Measurements from ENCODE around the gene CRIP2. TPM values are rescaled to one million over a fixed set of nuclear protein-coding genes. Genes with fewer than 3 reads are reported as not detected.

CRIP2 gene
- total RNA-seq, 1 experiment from 2014 or later, result 192 TPM

DNA sequence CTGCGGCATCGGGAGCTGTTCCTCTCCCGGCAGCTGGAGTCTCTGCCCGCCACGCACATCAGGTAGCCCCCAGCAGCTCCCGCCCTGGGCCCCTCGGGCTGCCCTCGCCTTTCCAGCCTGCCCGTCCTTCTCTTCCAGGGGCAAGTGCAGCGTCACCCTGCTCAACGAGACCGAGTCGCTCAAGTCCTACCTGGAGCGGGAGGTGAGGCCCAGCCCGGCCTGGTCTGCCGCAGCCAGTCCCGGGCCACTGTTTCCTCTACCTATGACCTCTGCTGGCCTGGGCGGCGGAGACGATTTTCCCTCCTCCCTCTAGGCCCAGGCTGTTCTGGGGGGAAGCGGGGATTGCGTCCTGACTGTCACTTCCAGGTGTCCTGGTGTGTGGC, 24.5 kb upstream of the CRIP2 start:
- ChIA-PET POLR2A (ENCODE audit: low non-redundant PET) (no interaction called here), CTCF (no interaction called here)
- Histone ChIP-seq H3K4me1 (ENCODE audit: insufficient read depth, low read length, poor library complexity, severe bottlenecking) (peaks cover 4% of the 10 kb centered on the region), H3K27me3 (replicated peaks; ENCODE audit: insufficient read depth, low read depth, low read length, poor library complexity) (no peaks in the 10 kb centered on the region), H3K36me3 (ENCODE audit: insufficient read depth, low read length, poor library complexity, severe bottlenecking) (peaks cover 61% of the 10 kb centered on the region), H3K4me3 (ENCODE audit: low read depth, low read length, poor library complexity, severe bottlenecking) (no peak overlapping the region), H3K27ac (ENCODE audit: low read depth, low read length, poor library complexity, severe bottlenecking) (no peak overlapping the region), H3K9me3 (ENCODE audit: low read depth, low read length, poor library complexity, severe bottlenecking) (no peaks in the 10 kb centered on the region)
- intact Hi-C loops (cut with micrococcal nuclease; ENCODE audit: unreplicated experiment), result no loop called here
- no peak for DNase-seq (ENCODE audit: low spot score)
- no TSS peak for BruUV-seq (replicated peaks)
- TF ChIP-seq, protein P1, sequence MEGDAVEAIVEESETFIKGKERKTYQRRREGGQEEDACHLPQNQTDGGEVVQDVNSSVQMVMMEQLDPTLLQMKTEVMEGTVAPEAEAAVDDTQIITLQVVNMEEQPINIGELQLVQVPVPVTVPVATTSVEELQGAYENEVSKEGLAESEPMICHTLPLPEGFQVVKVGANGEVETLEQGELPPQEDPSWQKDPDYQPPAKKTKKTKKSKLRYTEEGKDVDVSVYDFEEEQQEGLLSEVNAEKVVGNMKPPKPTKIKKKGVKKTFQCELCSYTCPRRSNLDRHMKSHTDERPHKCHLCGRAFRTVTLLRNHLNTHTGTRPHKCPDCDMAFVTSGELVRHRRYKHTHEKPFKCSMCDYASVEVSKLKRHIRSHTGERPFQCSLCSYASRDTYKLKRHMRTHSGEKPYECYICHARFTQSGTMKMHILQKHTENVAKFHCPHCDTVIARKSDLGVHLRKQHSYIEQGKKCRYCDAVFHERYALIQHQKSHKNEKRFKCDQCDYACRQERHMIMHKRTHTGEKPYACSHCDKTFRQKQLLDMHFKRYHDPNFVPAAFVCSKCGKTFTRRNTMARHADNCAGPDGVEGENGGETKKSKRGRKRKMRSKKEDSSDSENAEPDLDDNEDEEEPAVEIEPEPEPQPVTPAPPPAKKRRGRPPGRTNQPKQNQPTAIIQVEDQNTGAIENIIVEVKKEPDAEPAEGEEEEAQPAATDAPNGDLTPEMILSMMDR (conservative IDR thresholded peaks at IDR 0.05; ENCODE audit: low read depth, low read length), result no peak
- no peak for TF ChIP-seq EZH2 (IDR thresholded peaks at IDR 0.05; ENCODE audit: borderline replicate concordance, low read depth, low read length, poor library complexity, severe bottlenecking)

- no TSS peak for BruUV-seq (replicated peaks)
- H3K36me3 ChIP-seq (ENCODE audit: insufficient read depth, low read length, poor library complexity, severe bottlenecking), result peaks cover 68% of the 10 kb centered on the region
- POLR2A ChIA-PET (ENCODE audit: low non-redundant PET), result no interaction called here
Measured at GRCh38 chr14:105450864-105451720, 23.5 kb upstream of the CRIP2 start.

GRCh38 chr14:105452963-105453362, 21.7 kb upstream of the CRIP2 start:
- TF ChIP-seq, protein P1 (conservative IDR thresholded peaks at IDR 0.05; ENCODE audit: low read depth, low read length), result no peak
- TF ChIP-seq EZH2 (IDR thresholded peaks at IDR 0.05; ENCODE audit: borderline replicate concordance, low read depth, low read length, poor library complexity, severe bottlenecking), result no peak
- Histone ChIP-seq H3K27me3 (replicated peaks; ENCODE audit: insufficient read depth, low read depth, low read length, poor library complexity) (no peaks in the 10 kb centered on the region), H3K4me1 (ENCODE audit: insufficient read depth, low read length, poor library complexity, severe bottlenecking) (peaks cover 4% of the 10 kb centered on the region), H3K36me3 (ENCODE audit: insufficient read depth, low read length, poor library complexity, severe bottlenecking) (peaks cover 73% of the 10 kb centered on the region), H3K9me3 (ENCODE audit: low read depth, low read length, poor library complexity, severe bottlenecking) (no peaks in the 10 kb centered on the region), H3K4me3 (ENCODE audit: low read depth, low read length, poor library complexity, severe bottlenecking) (no peak overlapping the region), H3K27ac (ENCODE audit: low read depth, low read length, poor library complexity, severe bottlenecking) (no peak overlapping the region)
- BruUV-seq (replicated peaks), result no TSS peak
- no peak for DNase-seq (ENCODE audit: low spot score)
- POLR2A ChIA-PET (ENCODE audit: low non-redundant PET), result no interaction called here
- CTCF ChIA-PET, result no interaction called here
- intact Hi-C loops (cut with micrococcal nuclease; ENCODE audit: unreplicated experiment), result no loop called here

More at GRCh38 chr14:105450864-105451720, 23.5 kb upstream of the CRIP2 start:
- no peak overlapping the region for H3K27ac ChIP-seq (ENCODE audit: low read depth, low read length, poor library complexity, severe bottlenecking)
- no peaks in the 10 kb centered on the region for H3K9me3 ChIP-seq (ENCODE audit: low read depth, low read length, poor library complexity, severe bottlenecking)
- H3K4me3 ChIP-seq (ENCODE audit: low read depth, low read length, poor library complexity, severe bottlenecking), result no peak overlapping the region
- TF ChIP-seq EZH2 (IDR thresholded peaks at IDR 0.05; ENCODE audit: borderline replicate concordance, low read depth, low read length, poor library complexity, severe bottlenecking), result no peak
- TF ChIP-seq, protein P1 (conservative IDR thresholded peaks at IDR 0.05; ENCODE audit: low read depth, low read length), result no peak
- intact Hi-C loops (cut with micrococcal nuclease; ENCODE audit: unreplicated experiment), result no loop called here
- CTCF ChIA-PET, result no interaction called here
- H3K4me1 ChIP-seq (ENCODE audit: insufficient read depth, low read length, poor library complexity, severe bottlenecking), result peaks cover 4% of the 10 kb centered on the region
- no peak for DNase-seq (ENCODE audit: low spot score)
- no peaks in the 10 kb centered on the region for H3K27me3 ChIP-seq (replicated peaks; ENCODE audit: insufficient read depth, low read depth, low read length, poor library complexity)

Data from A673 (cell line).